NCI-H82 treated with DMSO at 0.1 percent for 48 hours (cell line): ENCODE measurements around the gene ATAD5.
A peak's percentile ranks its signal among the peaks of the same experiment; 100 is the strongest.
"Not testable (repeated sequence)": the region's sequence is repeated elsewhere in the genome, so short reads cannot be mapped to it uniquely, and the experiment has no call there.

ENCODE experiments used
- DNase-seq: peaks from one replicate; lab custom pipeline; 2025; ENCODE audit not compliant: unreplicated experiment; lab: John Stamatoyannopoulos, UW

ATAD5 gene

DNA sequence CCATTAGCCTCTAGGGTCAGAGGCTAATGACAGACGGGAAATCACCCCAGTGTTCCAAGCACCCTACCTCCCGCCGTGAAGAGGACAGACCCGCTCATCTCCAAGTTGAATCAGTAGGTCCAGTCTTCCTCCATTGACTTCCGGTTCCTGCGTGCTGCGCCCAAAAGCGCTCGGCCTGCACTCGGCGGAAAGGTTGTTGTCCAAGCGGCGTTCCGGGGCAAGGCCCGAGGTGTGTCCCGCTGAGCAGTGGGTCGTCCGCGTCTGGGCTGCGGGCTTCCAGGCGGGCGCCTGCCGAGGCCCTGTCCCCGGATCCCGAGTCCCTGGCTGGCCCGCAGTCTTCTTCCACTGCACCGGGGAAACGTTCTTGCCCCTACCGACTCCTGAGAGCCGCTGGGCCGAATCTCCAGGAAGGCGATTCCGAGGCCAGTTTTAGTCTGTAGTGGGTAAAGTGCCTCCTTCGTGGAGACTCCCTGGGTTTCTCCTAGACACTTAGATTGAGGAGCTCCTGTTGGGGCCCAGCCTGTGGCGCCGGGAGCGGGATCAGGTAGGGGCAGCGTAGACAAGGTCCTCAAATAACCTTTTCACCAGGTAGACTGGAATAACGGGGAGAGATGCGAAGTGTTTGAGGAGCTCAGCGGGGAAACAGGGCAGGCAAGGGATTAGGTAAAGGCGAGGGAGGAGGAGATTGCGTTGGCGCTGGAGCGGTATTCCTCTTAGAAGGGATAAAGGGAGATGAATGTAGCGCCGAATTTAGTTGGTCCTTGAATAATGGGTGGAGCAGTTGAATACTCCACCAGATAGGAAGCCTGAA is 74.5 kb downstream of the ATAD5 start, which contains the start of gene TEFM:
Gene TEFM (minus strand): TSS at position 138 of the 811 bp plus-strand sequence. CDS start 40 bp downstream, at position 98.
- DNase-seq, result peak; percentile 81

DNA sequence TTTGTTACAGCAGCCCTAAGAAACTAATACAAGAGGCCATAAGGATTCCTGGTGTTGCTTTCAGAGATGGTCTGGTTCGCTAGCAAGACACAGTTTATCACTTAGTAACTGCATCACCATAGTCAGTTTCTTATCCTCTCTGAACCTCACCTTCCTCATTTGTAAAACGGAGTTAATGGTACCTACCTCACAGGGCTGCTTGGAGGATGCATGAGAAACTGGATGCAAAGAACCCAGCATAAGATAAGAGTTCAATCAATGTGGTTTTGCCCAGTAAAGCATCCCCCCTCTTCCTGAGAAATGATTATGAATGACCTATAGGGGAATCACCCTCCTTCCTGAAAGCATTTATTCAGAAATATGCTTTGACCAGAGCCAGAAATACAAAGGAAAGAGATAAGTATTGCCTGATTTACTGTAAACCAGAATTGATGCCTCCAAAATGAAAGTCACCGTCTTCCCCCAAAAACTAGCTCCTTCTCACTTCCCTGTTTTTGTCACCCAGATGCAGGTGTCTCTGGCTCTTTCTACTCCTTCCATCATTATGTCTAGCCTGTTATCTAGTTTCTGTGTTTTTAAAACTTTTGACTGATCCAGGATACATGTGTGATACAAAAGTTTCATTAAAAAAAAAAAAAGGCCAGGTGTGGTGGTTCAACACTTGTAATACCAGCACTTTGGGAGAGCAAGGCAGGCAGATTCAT is 77.1 kb downstream of the ATAD5 start:
- DNase-seq, result no peak

GRCh38 chr17:30910151-30910550 is 78.4 kb downstream of the ATAD5 start:
- not testable (repeated sequence) for DNase-seq

DNA sequence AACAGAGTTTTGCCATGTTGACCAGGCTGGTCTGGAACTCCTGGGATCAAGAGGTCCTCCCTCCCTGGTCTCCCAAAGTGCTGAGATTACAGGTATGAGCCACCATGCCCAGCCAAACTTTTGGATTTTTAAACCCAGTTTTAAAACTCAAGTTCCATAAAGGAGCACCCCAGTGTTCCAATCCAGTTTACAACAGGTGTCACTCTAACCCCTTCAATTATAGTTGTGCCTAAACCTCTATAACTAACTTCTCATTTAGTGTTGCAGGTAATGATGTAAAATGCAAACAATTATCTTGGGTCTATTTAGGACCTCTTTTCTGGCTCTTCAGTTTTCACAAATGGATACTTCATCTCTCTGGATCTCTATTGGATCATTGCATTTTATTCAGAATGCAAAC is 82.2 kb downstream of the ATAD5 start:
- DNase-seq, result no peak

GRCh38 chr17:30915833-30916611 is 84.3 kb downstream of the ATAD5 start:
- DNase-seq, result no peak

- no peak for DNase-seq
Observed at GRCh38 chr17:30917050-30917449, 85.3 kb downstream of the ATAD5 start.

DNA sequence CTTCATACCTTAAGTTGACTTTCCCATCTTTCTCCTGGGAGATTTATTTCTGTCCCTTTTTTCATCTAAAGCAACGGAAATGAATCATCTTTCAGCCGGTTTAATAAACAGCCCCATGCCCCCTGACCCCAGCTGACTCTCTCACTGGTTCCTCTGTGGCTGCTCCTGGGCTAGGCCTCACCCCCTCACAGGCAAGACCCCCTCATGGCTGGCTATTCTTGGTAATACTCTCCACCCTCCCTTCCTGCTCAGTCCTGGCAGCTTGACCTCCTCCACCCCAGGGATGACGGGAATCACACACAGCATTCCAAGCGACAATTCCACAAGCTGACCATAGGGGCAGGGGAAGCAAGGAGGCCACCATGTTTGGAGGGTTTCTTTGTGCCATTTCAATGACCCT is 88.5 kb downstream of the ATAD5 start:
- no peak for DNase-seq

- no peak for DNase-seq
Observed at GRCh38 chr17:30920683-30921543, 89.1 kb downstream of the ATAD5 start.

GRCh38 chr17:30921544-30922196 is 89.9 kb downstream of the ATAD5 start, which contains the start of gene ADAP2:
TSS of gene ADAP2 (plus strand) at chr17:30921945. CDS start at chr17:30922015, 70 bp downstream.
- DNase-seq, result no peak

GRCh38 chr17:30922235-30923030 is 90.7 kb downstream of the ATAD5 start:
- no peak for DNase-seq

- no peak for DNase-seq
Observed at GRCh38 chr17:30924341-30924740, 92.6 kb downstream of the ATAD5 start.

GRCh38 chr17:30926516-30926915 is 94.8 kb downstream of the ATAD5 start:
- DNase-seq, result no peak

DNA sequence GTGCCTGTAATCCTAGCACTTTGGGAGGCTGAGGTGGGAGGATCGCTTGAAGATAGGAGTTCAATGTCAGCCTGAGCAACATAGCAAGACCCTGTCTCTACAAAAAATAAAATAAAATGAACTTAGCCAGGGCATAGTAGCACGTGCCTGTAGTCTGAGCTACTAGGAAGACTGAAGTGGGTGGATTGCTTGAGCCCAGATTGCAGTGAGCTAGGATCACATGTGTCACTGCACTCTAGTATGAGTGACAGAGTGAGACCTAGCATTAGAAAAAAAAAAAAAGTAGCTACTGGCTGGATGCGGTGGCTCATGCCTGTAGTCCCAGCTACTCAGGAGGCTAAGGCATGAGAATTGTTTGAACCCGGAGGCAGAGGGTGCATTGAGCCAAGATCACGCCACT is 96.0 kb downstream of the ATAD5 start:
- no peak for DNase-seq

GRCh38 chr17:30928584-30928983 is 96.8 kb downstream of the ATAD5 start:
- DNase-seq, result no peak

DNA sequence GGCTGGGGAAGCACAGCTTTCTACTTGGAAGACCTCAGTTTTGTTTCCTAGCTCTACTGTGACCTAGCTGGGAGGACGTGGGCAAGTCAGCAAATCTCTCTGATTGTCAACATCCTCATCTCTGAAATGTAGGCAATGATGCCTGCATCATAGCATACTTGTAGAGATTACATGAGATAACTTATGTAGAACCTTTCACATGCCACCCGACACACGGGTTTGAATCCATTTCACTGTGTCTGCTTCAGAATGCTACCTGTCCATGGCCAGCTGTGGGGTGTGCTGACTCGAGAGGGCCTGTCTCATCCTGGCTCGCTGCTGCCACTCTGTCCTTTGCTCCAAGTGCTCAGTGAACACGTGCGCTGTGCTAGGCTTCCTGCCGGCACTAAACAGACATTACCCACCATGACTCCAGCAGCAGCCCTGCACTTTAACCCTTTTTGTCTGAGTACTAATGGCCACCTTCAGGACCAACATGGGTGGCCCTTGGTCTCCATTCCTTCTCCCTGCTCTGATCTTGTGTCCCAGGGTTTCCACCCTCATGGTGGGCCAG is 97.4 kb downstream of the ATAD5 start:
- DNase-seq, result no peak

- not testable (repeated sequence) for DNase-seq
Observed at GRCh38 chr17:30929861-30930260, 98.1 kb downstream of the ATAD5 start.

- no peak for DNase-seq
Observed at GRCh38 chr17:30930495-30930894, 98.7 kb downstream of the ATAD5 start.

- DNase-seq, result not testable (repeated sequence)
Observed at GRCh38 chr17:30931582-30931981, 99.8 kb downstream of the ATAD5 start.

GRCh38 chr17:30933966-30934365 is 102.2 kb downstream of the ATAD5 start:
- DNase-seq, result no peak
